ENCODE measurements around the gene DIPK2B. TPM values are rescaled to one million over a fixed set of nuclear protein-coding genes. Genes with fewer than 3 reads are reported as not detected.

DIPK2B gene
- total RNA-seq, 2 donors from 2014 or later, result 6.3 to 14.4 TPM

- Histone ChIP-seq H3K27ac (no peak overlapping the region), H3K27me3 (no peaks in the 10 kb centered on the region), H3K9me3 (no peaks in the 10 kb centered on the region), H3K4me3 (no peak overlapping the region), H3K36me3 (no peaks in the 10 kb centered on the region), H3K4me1 (peaks cover 0 to 3% of the 10 kb centered on the region in 2 donors)
- no peak for TF ChIP-seq CTCF (IDR thresholded peaks at IDR 0.05)
- no peak for DNase-seq (ENCODE audit: low spot score)
These were observed 4.0 kb downstream of the DIPK2B start for GRCh38 chrX:45196701-45197100.

- TF ChIP-seq CTCF (IDR thresholded peaks at IDR 0.05), result no peak
- no peak for DNase-seq (ENCODE audit: low spot score)
- Histone ChIP-seq H3K4me3 (no peak overlapping the region), H3K36me3 (no peaks in the 10 kb centered on the region), H3K27ac (no peak overlapping the region), H3K4me1 (peaks cover 0 to 6% of the 10 kb centered on the region in 2 donors), H3K27me3 (no peaks in the 10 kb centered on the region), H3K9me3 (no peaks in the 10 kb centered on the region)
These were observed 8.8 kb downstream of the DIPK2B start for GRCh38 chrX:45191820-45192409.

- H3K27me3 ChIP-seq, result no peaks in the 10 kb centered on the region
- no peaks in the 10 kb centered on the region for H3K36me3 ChIP-seq
- H3K4me3 ChIP-seq, result no peak overlapping the region
- DNase-seq (ENCODE audit: low spot score), result no peak
- H3K27ac ChIP-seq, result no peak overlapping the region
- TF ChIP-seq CTCF (IDR thresholded peaks at IDR 0.05), result no peak
- peaks cover 0 to 6% of the 10 kb centered on the region in 2 donors for H3K4me1 ChIP-seq
- H3K9me3 ChIP-seq, result no peaks in the 10 kb centered on the region
These were observed 9.3 kb downstream of the DIPK2B start for GRCh38 chrX:45191383-45191782.

GRCh38 chrX:45187731-45188130, 12.9 kb downstream of the DIPK2B start:
- no peaks in the 10 kb centered on the region for H3K27me3 ChIP-seq
- H3K4me3 ChIP-seq, result peak overlapping the region in 1 of 2 donors; percentile 42
- H3K9me3 ChIP-seq, result no peaks in the 10 kb centered on the region
- H3K4me1 ChIP-seq, result peaks cover 0 to 6% of the 10 kb centered on the region in 2 donors
- no peaks in the 10 kb centered on the region for H3K36me3 ChIP-seq
- no peak for TF ChIP-seq CTCF (IDR thresholded peaks at IDR 0.05)
- H3K27ac ChIP-seq, result peak overlapping the region; percentile 29 to 42
- no peak for DNase-seq (ENCODE audit: low spot score)

- TF ChIP-seq CTCF (IDR thresholded peaks at IDR 0.05), result no peak
- DNase-seq (ENCODE audit: low spot score), result no peak
- Histone ChIP-seq H3K9me3 (no peaks in the 10 kb centered on the region), H3K4me3 (peak overlapping the region; percentile 19 to 42), H3K4me1 (peaks cover 0 to 6% of the 10 kb centered on the region in 2 donors), H3K27me3 (no peaks in the 10 kb centered on the region), H3K27ac (peak overlapping the region in 1 of 2 donors; percentile 42), H3K36me3 (no peaks in the 10 kb centered on the region)
These were observed 14.0 kb downstream of the DIPK2B start for GRCh38 chrX:45186643-45187026.

GRCh38 chrX:45184211-45184610, 16.5 kb downstream of the DIPK2B start:
- Histone ChIP-seq H3K27me3 (no peaks in the 10 kb centered on the region), H3K4me3 (no peak overlapping the region), H3K27ac (no peak overlapping the region), H3K9me3 (peaks cover 0 to 10% of the 10 kb centered on the region in 2 donors), H3K36me3 (no peaks in the 10 kb centered on the region), H3K4me1 (peaks cover 0 to 6% of the 10 kb centered on the region in 2 donors)
- no peak for TF ChIP-seq CTCF (IDR thresholded peaks at IDR 0.05)
- DNase-seq (ENCODE audit: low spot score), result no peak

All from right atrium auricular region (tissue), 2 donors.